Forelimb muscle (tissue), 1 donor: ENCODE measurements around the gene DNAH10. TPM values are rescaled to one million over a fixed set of nuclear protein-coding genes. Genes with fewer than 3 reads are reported as not detected.

ENCODE experiments used
- DNase-seq: peaks from one replicate; pipeline ENCODE4 v3.0.0-alpha.2; 2013; ENCODE audit warnings: low read depth
- polyA plus RNA-seq: library from polyadenylated mRNA; unstranded; fragments of 120-200 nt; gene quantifications from one replicate; pipeline ENCODE4 v1.2.1, GENCODE V29; 2013; ENCODE audit not compliant: insufficient read length

The DNAH10 gene
- polyA plus RNA-seq, 1 donor: 1.6 TPM

GRCh38 chr12:123798518-123798917, 36.4 kb downstream of the DNAH10 start:
- no peak for DNase-seq

GRCh38 chr12:123799227-123799626, 37.1 kb downstream of the DNAH10 start:
- no peak for DNase-seq

DNA sequence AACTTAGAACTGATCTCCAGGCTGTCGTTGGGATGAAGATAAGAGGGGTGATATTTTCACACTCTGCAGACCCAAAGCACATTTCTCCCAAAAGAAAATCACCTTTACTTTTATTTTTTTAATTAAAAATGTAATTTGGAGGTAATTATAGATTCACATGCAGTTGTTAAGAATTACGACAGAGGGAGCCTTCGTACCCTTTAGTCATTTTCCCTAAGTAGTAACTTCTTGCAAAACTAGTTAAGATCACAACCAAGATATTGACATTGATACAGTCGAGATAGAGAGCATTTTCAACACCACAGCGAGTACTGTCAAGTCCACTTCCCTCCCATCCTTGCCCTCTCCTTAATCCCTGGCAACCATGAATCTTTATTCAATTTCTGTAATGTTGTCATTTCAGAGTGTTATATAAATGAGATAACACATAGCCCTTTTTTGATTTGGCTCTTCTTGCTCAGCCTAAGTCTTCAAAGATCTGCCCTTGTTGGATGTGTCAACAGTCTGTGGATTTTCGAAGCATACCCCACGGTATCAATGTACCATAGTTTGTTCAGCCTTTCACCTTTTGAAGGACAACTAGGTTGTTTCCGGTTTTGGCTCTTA, 39.6 kb downstream of the DNAH10 start:
- no peak for DNase-seq

DNA sequence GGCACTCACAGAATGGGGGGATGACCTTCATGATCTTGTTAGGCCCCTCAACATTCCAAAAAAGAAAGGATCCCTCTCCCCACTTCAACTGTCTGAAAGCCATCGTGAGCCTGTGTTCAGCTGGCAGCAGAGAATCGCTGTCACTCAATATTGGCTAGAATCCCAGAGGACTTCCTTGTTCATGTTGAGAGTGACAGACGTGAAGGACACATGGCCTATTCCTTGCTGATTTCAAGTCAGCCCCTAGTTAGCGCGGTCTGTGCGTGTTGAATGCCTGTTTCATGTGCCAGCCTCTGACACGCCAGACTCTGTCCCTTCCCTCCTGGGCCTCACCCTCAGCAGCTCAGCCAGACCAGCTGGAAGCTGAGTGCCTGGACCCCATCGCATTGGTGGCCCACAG, 43.1 kb downstream of the DNAH10 start:
- no peak for DNase-seq

GRCh38 chr12:123807002-123807401, 44.9 kb downstream of the DNAH10 start:
- DNase-seq: no peak

GRCh38 chr12:123807670-123808069, 45.6 kb downstream of the DNAH10 start:
- DNase-seq: no peak

- DNase-seq: no peak
Measured at GRCh38 chr12:123808167-123808566, 46.1 kb downstream of the DNAH10 start.

GRCh38 chr12:123813349-123813748, 51.2 kb downstream of the DNAH10 start:
- DNase-seq: no peak

DNA sequence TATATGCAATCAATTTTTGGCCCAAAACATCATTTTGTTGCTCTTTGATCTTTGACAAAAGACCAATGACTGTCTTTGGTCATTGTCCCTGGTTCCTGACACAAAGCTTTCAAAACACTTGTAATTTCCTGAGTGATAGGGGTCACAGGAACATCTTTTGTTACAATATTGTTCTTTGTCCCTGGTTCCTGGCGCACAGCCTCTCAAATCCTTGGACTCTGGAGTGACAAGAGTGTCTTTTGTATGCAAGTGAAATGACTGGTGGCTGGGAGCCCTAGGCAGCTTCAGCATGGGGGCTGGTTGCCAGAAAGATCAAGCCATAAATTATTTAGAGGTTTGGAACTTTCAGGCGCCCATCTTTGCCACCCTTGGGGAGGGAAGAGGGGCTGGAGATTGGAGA, 53.9 kb downstream of the DNAH10 start:
- DNase-seq: no peak

GRCh38 chr12:123816896-123817537, 54.9 kb downstream of the DNAH10 start:
- DNase-seq: no peak

DNA sequence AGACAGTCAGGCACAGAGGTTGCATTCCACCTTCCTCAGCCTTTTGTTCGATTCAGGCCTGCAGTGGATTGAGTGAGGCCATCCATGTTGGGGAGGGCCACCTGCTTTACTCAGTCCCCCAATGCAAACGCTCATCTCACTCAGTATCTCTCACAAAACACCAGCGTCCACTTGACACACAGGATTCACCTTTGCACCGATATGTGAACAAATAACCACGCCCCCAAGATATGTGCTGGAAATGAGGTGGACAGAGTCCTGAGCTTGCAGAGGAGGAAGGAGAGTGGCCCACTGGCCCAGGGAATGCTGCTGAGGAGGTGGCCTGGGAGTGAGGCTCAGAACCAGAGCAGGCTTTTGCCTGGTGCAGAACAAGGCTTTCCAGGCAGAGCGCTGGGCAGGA, 60.7 kb downstream of the DNAH10 start:
- DNase-seq: no peak

DNA sequence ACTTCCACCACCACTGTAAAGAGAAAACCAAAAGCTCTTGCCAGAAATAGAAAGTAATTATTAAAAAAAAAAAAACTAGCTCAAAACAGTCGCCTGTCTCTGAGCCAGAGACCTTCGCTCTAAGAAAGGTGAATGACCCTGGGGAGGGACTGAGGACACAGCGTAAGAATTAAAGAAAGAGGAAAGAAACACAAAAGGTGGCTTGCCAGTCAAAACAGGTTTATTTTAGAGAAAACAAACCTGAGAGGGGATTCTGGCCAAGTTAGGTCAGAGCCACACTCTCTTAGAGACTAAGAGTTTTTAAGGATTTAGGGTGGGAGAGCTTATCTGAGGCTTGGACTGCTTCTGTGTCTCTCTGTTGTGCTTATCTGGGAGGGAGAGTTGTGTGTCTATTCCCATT, 66.0 kb downstream of the DNAH10 start:
- no peak for DNase-seq

DNA sequence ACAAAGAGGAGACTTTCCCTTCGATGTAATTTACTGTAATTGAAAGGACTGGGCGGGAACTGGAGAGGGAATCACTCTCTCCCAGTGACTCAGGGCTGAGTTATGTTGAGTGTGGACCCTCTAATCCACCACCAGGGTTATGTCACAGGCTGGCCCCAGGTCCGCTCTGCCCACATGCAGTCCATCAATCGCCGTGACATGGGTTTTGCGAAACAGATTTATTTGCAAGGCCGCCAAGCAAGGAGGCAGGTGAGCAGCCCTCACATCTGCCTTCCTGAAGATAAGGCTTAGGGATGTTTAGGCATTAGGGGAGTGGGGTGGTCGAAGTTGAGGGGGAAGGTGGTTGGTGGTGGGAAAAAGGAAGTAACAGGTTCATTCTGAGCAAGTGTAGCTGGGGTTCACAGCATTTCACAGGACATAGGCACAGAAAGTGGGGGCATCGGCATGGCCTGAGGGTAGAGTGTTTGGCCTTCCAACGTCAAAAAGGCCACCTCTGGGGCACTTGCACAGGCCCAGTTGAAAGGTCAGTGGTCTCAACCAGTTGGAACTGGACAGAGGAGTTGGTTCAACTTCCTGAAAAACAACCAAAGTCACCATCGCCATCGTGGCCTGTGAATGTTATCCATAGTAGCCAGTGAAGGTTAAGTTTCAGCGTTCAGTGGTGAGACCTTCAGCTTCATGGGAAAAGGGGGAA, 66.9 kb downstream of the DNAH10 start:
- no peak for DNase-seq

DNA sequence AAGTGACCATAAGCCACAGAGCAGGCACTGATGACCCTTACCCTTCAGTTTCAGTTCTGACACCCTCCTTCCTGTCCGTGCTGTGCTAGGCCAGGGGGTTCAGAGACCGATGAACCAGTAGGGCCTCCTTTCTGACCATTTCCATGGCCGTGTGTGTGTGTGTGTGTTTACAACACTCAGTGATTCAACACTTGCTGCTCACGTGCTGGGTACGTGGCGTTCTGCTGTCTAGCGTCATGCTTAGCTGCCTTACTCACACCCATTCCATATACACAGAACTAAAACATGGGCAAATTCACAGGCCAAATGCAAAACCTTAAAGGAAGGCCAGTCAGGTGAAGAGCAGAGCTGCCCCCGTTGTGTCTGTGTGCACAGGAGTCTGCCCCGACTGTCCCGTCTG, 67.5 kb downstream of the DNAH10 start:
- no peak for DNase-seq

- no peak for DNase-seq
Measured at GRCh38 chr12:123830675-123831074, 68.6 kb downstream of the DNAH10 start.

DNA sequence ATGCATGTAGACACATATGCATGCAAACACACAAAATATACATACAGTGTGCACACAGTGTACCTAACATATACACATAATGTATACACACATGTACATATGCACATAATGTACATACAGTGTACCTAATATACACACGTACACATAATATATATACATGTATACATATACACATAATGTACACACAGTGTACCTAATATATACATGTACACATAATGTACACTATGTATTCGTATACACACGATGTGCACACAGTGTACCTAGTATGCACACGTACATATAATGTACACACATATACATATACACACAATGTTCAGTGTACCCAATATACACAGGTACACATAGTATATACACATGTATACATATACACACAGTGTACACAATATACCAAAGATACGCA, 70.0 kb downstream of the DNAH10 start:
- no peak for DNase-seq

- no peak for DNase-seq
Measured at GRCh38 chr12:123833830-123834229, 71.7 kb downstream of the DNAH10 start.

DNA sequence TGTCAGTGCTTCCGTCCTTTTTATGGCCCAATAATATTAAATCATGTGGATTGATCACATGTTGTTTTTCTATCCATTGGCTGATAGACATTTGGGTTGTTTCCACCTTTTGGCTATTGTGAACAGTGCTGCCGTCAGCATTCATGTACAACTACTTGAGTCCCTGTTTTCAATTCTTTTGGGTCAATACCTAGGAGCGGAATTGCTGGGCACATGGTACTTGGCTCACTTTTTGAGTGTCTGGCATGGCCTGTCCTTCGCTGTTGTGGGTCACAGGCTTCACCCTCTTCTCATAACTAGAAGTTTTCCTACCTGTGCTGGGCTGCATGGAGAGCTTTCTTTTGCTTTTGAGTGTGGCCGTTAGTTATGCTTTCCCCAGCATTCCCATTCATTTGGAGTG, 72.7 kb downstream of the DNAH10 start:
- no peak for DNase-seq

- DNase-seq: no peak
Measured at GRCh38 chr12:123836292-123836691, 74.2 kb downstream of the DNAH10 start.

DNA sequence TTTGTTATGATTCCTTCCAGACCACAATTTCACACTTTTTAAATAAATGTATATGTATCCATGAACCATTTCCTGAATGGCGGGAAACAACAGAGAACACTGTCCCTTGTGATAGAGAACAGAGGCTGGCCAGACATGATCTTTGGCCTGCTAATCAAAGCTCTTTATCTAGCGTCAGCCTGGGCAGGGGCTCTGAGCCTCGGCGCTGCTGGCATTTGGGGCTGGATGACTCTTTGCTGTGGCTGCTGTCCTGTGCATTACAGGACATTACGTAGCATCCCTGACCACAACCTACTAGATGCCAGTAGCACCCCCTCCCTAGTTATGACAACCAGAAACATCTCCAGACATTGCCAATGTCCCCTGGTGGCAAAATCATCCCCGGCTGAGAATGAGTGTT, 77.7 kb downstream of the DNAH10 start:
- DNase-seq: no peak

DNA sequence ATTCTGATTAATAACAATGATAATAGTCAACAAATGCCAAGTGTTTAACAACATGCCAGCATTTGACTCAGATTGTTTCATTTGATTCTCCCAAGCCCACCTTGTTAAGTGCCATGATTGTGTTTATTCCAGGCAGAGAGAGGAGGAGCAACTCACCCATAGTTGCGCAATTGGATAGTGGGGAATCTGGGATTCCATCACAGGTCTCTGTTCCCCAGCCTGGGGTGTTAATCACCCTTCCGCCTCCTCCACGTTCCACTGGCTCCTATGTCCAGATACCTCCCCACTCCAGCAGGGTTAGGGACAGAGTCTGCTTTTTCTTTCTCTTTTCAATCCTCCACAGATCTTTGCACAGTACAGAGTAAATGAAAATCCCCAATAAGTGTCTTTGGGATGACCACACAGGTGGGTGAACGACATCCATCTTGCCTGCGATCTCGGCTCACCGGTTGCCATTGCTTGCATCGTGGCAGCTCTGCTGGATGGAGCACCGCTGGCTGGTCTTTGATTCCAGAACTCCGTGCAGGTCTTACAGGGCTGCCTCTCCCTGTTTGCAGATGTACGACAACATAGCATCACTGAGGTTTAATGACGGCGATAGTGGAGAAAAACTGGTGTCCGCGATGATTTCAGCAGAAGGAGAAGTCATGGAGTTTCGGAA, 78.8 kb downstream of the DNAH10 start:
- DNase-seq: no peak

DNA sequence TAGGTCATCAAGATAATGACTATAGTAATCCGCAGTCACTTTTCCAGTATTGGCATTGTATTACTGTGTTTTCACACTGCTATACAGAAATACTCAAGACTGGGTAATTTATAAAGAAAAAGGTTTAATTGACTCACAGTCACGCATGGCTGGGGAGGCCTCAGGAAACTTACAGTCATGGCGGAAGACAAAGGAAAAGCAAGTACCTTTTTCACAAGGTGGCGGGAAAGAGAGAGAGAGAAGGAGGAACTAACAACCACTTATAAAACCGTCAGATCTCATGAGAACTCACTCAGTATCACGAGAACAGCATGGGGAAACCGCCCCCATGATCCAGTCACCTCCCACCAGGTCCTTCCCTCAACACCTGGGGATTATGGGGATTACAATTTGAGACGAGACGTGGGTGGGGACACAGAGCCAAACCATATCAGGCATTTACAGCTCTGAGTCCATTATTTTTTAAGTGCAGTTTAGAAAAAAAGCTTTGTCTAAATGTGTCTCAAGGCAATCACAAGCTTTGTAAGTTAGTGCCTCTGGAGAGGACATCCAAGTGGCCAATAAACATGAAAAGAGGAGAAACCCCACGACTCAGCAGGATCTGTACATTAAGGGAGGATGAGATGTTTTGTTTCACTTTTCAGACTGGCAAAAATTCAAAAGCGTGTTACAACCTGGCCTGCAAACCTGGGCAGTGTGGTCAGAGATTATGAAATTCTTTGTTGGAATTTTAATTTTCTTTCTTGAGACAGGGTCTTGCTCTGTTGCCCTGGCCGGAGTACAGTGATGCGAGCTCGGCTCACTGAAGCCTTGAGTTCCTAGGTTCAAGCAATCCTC, 82.0 kb downstream of the DNAH10 start:
- no peak for DNase-seq
